ENCODE measurements around the gene TNIP1.

TNIP1 gene

DNA sequence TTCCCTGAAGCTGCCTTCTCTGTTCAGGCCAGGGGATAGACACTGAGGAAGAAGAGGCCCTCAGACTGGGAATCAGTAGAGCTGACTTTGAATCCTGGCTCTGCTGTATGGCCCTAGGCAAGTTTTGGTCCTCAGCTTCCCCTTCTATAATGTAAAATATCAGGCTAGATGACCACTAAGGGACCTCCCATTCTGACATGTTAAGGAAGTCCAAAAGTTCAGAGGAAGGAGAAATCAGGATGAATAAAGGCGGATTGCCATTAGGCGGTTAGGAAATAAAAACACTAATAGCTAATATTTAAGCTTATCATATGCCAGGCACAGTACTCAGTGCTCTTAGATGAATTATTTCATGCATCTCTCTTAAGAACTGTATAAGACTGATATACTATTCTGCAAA lies 8.9 kb upstream of the TNIP1 start:
- no peaks in the 10 kb centered on the region for H3K27me3 ChIP-seq
- TF ChIP-seq, protein P1, sequence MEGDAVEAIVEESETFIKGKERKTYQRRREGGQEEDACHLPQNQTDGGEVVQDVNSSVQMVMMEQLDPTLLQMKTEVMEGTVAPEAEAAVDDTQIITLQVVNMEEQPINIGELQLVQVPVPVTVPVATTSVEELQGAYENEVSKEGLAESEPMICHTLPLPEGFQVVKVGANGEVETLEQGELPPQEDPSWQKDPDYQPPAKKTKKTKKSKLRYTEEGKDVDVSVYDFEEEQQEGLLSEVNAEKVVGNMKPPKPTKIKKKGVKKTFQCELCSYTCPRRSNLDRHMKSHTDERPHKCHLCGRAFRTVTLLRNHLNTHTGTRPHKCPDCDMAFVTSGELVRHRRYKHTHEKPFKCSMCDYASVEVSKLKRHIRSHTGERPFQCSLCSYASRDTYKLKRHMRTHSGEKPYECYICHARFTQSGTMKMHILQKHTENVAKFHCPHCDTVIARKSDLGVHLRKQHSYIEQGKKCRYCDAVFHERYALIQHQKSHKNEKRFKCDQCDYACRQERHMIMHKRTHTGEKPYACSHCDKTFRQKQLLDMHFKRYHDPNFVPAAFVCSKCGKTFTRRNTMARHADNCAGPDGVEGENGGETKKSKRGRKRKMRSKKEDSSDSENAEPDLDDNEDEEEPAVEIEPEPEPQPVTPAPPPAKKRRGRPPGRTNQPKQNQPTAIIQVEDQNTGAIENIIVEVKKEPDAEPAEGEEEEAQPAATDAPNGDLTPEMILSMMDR (IDR thresholded peaks at IDR 0.05; ENCODE audit: low read depth, low read length), result no peak
- H3K9me3 ChIP-seq, result no peaks in the 10 kb centered on the region
- DNase-seq, result no peak
- H3K36me3 ChIP-seq, result no peaks in the 10 kb centered on the region
- H3K4me1 ChIP-seq, result no peaks in the 10 kb centered on the region
- H3K4me3 ChIP-seq (ENCODE audit: low read depth, low read length), result no peak overlapping the region

DNA sequence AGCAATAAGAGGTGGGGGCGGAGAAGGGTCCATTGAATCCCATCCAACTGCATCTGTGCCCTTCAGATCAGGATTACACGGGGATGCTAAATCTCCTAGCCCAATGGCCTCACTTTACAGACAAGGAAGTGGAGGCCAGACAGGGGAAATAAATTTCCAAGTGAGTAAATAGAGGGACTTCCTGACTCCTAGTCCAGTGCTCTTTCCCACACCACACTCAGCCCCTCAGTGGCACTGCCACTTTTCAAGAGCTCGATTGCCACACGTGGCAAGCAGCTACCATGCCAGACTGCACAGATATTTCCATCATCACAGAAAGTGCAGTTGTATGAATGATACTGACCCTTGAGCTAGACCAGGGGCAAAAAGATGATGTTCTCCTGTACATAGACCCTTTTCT lies 8.2 kb upstream of the TNIP1 start:
- TF ChIP-seq, protein P1 (IDR thresholded peaks at IDR 0.05; ENCODE audit: low read depth, low read length), result no peak
- Histone ChIP-seq H3K36me3 (no peaks in the 10 kb centered on the region), H3K9me3 (no peaks in the 10 kb centered on the region), H3K4me1 (no peaks in the 10 kb centered on the region), H3K27me3 (no peaks in the 10 kb centered on the region), H3K4me3 (ENCODE audit: low read depth, low read length) (no peak overlapping the region)
- no peak for DNase-seq

DNA sequence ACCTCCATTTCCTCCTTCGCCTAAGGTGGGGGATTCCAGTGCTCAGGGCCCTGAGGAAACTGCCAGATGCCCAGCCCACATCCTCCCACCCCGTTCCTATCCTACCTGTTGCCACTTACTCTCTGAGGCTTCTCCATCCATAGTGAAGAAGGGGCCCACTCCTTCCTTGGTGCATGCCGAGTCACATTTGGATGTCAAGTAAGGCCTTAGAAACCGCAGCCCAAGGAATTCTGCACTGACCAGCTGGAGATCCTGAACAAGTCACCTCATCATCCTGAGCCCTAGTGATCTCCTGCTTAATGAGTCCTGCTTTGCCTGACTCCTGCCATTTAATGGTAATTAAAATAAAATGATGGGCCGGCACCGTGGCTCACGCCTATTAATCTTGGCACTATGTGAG lies 6.7 kb upstream of the TNIP1 start:
- H3K27me3 ChIP-seq, result no peaks in the 10 kb centered on the region
- H3K36me3 ChIP-seq, result no peaks in the 10 kb centered on the region
- H3K4me1 ChIP-seq, result no peaks in the 10 kb centered on the region
- no peak overlapping the region for H3K4me3 ChIP-seq (ENCODE audit: low read depth, low read length)
- H3K9me3 ChIP-seq, result no peaks in the 10 kb centered on the region
- TF ChIP-seq, protein P1 (IDR thresholded peaks at IDR 0.05; ENCODE audit: low read depth, low read length), result no peak
- no peak for DNase-seq

DNA sequence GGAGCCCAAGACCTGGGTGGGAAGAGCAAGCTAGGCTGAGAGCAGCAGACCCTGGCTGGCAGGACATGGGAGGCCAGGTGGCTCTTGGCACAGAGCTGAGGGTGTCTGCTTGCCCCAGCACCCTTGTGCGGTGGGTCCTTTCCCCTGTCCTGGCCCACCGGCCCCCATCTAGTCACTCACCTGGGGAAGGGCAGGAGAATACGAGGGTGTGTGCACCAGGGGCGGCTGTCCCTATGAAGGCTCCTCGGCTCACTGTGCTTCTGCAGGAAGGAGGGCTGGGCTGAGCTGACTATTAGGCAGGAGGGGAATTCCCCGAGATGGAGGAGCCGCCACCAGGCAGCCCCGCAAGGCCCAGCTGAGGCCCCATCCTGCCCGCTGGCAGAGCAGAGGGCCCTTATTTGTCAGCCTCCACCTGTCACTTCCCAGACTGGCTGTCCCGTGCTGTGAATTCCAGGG lies 6.1 kb upstream of the TNIP1 start:
- TF ChIP-seq, protein P1 (IDR thresholded peaks at IDR 0.05; ENCODE audit: low read depth, low read length), result no peak
- Histone ChIP-seq H3K36me3 (no peaks in the 10 kb centered on the region), H3K27me3 (no peaks in the 10 kb centered on the region), H3K4me3 (ENCODE audit: low read depth, low read length) (no peak overlapping the region), H3K4me1 (peaks cover 2% of the 10 kb centered on the region; the same call in 1 of the 2 replicates), H3K9me3 (no peaks in the 10 kb centered on the region)
- DNase-seq, result no peak

DNA sequence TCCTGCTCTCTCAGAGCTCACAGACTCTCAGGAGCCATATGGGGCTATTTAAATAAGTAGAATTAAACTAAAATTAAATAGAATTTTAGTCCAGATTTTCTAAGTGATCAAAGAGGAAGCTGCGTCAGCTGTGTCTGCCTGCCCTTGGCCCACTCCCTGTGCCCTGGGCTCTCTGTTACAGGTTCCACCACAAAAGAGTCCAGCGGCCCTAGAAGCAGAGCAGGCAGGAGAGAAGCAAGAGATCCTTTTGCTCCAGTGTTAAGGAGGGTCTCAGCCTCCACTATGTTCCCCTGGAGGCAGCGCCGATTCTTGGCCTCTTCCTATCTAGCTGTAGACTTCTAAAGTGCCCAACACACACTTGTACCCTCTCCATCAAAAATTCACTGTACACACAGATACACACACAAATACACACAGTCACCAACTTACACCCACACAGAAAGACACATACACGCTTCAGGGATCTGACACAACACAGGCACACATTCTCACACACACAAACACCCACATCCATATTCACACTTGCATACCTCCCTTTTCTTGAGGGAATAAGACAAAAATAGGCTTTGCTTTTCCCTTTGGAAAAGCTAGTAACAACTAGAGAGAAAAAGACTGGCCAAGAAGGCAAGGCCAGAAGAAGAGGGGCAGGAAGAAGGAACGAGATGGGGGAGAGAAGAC lies 5.5 kb upstream of the TNIP1 start:
- Histone ChIP-seq H3K4me3 (ENCODE audit: low read depth, low read length) (no peak overlapping the region), H3K27me3 (no peaks in the 10 kb centered on the region), H3K4me1 (peaks cover 3% of the 10 kb centered on the region; the same call in 1 of the 2 replicates), H3K9me3 (no peaks in the 10 kb centered on the region), H3K36me3 (no peaks in the 10 kb centered on the region)
- DNase-seq, result no peak
- TF ChIP-seq, protein P1 (IDR thresholded peaks at IDR 0.05; ENCODE audit: low read depth, low read length), result no peak

DNA sequence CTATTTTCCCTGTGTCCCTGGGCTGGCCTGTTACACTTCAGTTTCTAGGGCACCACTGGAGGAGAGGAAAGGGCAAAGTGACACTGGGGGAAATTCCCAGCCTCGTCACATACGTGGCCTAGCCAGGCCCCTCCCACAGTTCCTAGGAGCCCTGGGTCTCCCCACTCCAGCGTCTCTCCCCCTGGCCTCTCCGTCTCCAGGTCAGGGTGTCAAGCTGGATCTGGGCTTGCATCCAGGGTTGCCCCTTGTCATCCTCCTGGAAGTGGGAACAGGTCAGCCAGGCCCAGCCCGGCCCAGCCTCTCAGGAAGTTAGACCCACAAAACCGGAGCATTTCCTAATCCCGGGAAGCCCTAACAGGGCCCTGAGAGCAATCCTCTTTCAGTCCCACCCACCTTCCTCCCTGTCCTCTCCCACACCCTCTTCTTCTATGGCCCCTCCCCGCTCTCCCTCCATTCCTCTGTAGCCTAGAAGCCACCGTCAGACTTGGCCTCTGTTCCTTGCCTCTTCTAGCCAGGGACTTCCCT lies 4.7 kb upstream of the TNIP1 start:
- peaks cover 3% of the 10 kb centered on the region; the same call in 1 of the 2 replicates for H3K4me1 ChIP-seq
- no peaks in the 10 kb centered on the region for H3K27me3 ChIP-seq
- TF ChIP-seq, protein P1 (IDR thresholded peaks at IDR 0.05; ENCODE audit: low read depth, low read length), result no peak
- DNase-seq, result no peak
- no peak overlapping the region for H3K4me3 ChIP-seq (ENCODE audit: low read depth, low read length)
- no peaks in the 10 kb centered on the region for H3K9me3 ChIP-seq
- no peaks in the 10 kb centered on the region for H3K36me3 ChIP-seq
